CD4-positive, alpha-beta memory T cell (primary cell): ENCODE data around the gene SHROOM3. TPM values are rescaled to one million over a fixed set of nuclear protein-coding genes. Genes with fewer than 3 reads are reported as not detected.

Source experiments
- CTCF ChIA-PET: fragments of 350-600 bp; sonication (Branson Sonifier 250); formaldehyde crosslinking; loops from one replicate; lab custom pipeline; 2021; ENCODE audit warnings: inconsistent platforms; ENCODE audit not compliant: partially characterized antibody; lab: Charles Lee
- POLR2A ChIA-PET: fragments of 350-600 bp; sonication (Branson Sonifier 250); formaldehyde crosslinking; loops from one replicate; lab custom pipeline; 2021; ENCODE audit not compliant: partially characterized antibody; lab: Charles Lee
- DNase-seq, 5 donors: peaks; one replicate each; pipeline versions ENCODE4 v3.0.0 to v3.0.0-alpha.2; 2020 to 2022; ENCODE audit warnings: mixed read lengths in 1 of 5
- H3K27ac ChIP-seq: one replicate; pipeline ENCODE4 v1.7.0; 2013; ENCODE audit warnings: low read depth, low read length
- H3K27me3 ChIP-seq: 2 replicates; pipeline ENCODE4 v1.7.0; 2013; ENCODE audit warnings: mild to moderate bottlenecking, low read length, moderate library complexity; ENCODE audit not compliant: insufficient read depth
- H3K36me3 ChIP-seq: 2 replicates; pipeline ENCODE4 v1.7.0; 2013; ENCODE audit warnings: mild to moderate bottlenecking, low read length, moderate library complexity; ENCODE audit not compliant: insufficient read depth
- H3K4me1 ChIP-seq: 2 replicates; pipeline ENCODE4 v1.7.0; 2013; ENCODE audit warnings: mild to moderate bottlenecking, low read length, moderate library complexity; ENCODE audit not compliant: insufficient read depth
- H3K4me3 ChIP-seq, 2 donors: one replicate each; pipeline ENCODE4 v1.7.0; 2013; ENCODE audit warnings: low read length in 2 of 2, mild to moderate bottlenecking in 1 of 2
- H3K9me3 ChIP-seq, 2 donors: one replicate each; pipeline ENCODE4 v1.7.0; 2013; ENCODE audit warnings: low read length in 2 of 2, control low read depth in 1 of 2; ENCODE audit not compliant: control insufficient read depth in 1 of 2
- H3K27ac Mint-ChIP-seq, 7 donors: one replicate each; pipeline ENCODE4 v1.8.0; 2020 to 2021; ENCODE audit warnings: mixed read lengths in 7 of 7, mild to moderate bottlenecking in 6 of 7, inconsistent platforms in 3 of 7, moderate library complexity in 3 of 7
- H3K27me3 Mint-ChIP-seq, 2 donors: one replicate each; pipeline ENCODE4 v1.8.0; 2020 to 2021; ENCODE audit warnings: mixed read lengths in 2 of 2
- H3K36me3 Mint-ChIP-seq, 2 donors: one replicate each; pipeline ENCODE4 v1.8.0; 2020 to 2021; ENCODE audit warnings: mixed read lengths in 2 of 2, inconsistent platforms in 1 of 2, mild to moderate bottlenecking in 1 of 2
- H3K4me1 Mint-ChIP-seq, 4 donors: one replicate each; pipeline ENCODE4 v1.8.0; 2020 to 2021; ENCODE audit warnings: mixed read lengths in 4 of 4, mild to moderate bottlenecking in 1 of 4
- H3K4me3 Mint-ChIP-seq, 8 donors: one replicate each; pipeline ENCODE4 v1.8.0; 2020 to 2021; ENCODE audit warnings: mixed read lengths in 8 of 8, mild to moderate bottlenecking in 7 of 8, moderate library complexity in 6 of 8, inconsistent platforms in 3 of 8
- H3K9me3 Mint-ChIP-seq, 8 donors: one replicate each; pipeline ENCODE4 v1.8.0; 2020 to 2021; ENCODE audit warnings: mixed read lengths in 8 of 8, mild to moderate bottlenecking in 5 of 8, inconsistent platforms in 3 of 8, moderate library complexity in 1 of 8
- intact Hi-C: fragments of 100-400 bp; cut with micrococcal nuclease; formaldehyde crosslinking; loops from one replicate; pipeline ENCODE4 v1.15.1; 2023
- polyA plus RNA-seq, 2 donors: library from polyadenylated mRNA; unstranded; fragments of 300-500 nt; fragmentation: Illumina TruSeq; gene quantifications; one replicate each; pipeline ENCODE4 v1.2.3, GENCODE V29; 2021
- total RNA-seq, 2 experiments: library from RNA; stranded (reverse); gene quantifications; one replicate each; pipeline ENCODE4 v1.2.3, GENCODE V29; 2021

SHROOM3 gene
- total and polyA plus RNA-seq, 4 experiments from 2014 or later: not detected

- intact Hi-C loops: no loop called here
- no peak for DNase-seq
- no peaks in the 10 kb centered on the region for H3K4me1 Mint-ChIP-seq
- no peak overlapping the region for H3K27ac ChIP-seq
- H3K27me3 Mint-ChIP-seq: peaks cover 4 to 7% of the 10 kb centered on the region in 2 donors
- no peaks in the 10 kb centered on the region for H3K27me3 ChIP-seq
- ChIA-PET CTCF (no interaction called here), POLR2A (no interaction called here)
- no peak overlapping the region for H3K4me3 ChIP-seq
- no peak overlapping the region for H3K27ac Mint-ChIP-seq
- no peaks in the 10 kb centered on the region for H3K36me3 ChIP-seq
- no peaks in the 10 kb centered on the region for H3K36me3 Mint-ChIP-seq
- H3K4me1 ChIP-seq: no peaks in the 10 kb centered on the region
- no peak overlapping the region for H3K4me3 Mint-ChIP-seq
- no peaks in the 10 kb centered on the region for H3K9me3 ChIP-seq
- no peaks in the 10 kb centered on the region for H3K9me3 Mint-ChIP-seq
Observed at GRCh38 chr4:76558396-76559235, 123.6 kb downstream of the SHROOM3 start.

- H3K4me1 Mint-ChIP-seq: no peaks in the 10 kb centered on the region
- no peak for DNase-seq
- H3K27ac Mint-ChIP-seq: no peak overlapping the region
- no peaks in the 10 kb centered on the region for H3K9me3 Mint-ChIP-seq
- H3K9me3 ChIP-seq: no peaks in the 10 kb centered on the region
- ChIA-PET POLR2A (no interaction called here), CTCF (no interaction called here)
- H3K27ac ChIP-seq: no peak overlapping the region
- no peaks in the 10 kb centered on the region for H3K27me3 ChIP-seq
- H3K4me3 ChIP-seq: no peak overlapping the region
- no peaks in the 10 kb centered on the region for H3K36me3 Mint-ChIP-seq
- H3K4me3 Mint-ChIP-seq: no peak overlapping the region
- intact Hi-C loops: no loop called here
- peaks cover 4 to 7% of the 10 kb centered on the region in 2 donors for H3K27me3 Mint-ChIP-seq
- no peaks in the 10 kb centered on the region for H3K36me3 ChIP-seq
- no peaks in the 10 kb centered on the region for H3K4me1 ChIP-seq
Observed at GRCh38 chr4:76559236-76560071, 124.4 kb downstream of the SHROOM3 start.

GRCh38 chr4:76562161-76562560, 127.1 kb downstream of the SHROOM3 start:
- H3K27ac ChIP-seq: no peak overlapping the region
- Mint-ChIP-seq H3K4me3 (no peak overlapping the region), H3K4me1 (no peaks in the 10 kb centered on the region), H3K27me3 (peaks cover 2 to 7% of the 10 kb centered on the region in 2 donors), H3K36me3 (no peaks in the 10 kb centered on the region), H3K9me3 (no peaks in the 10 kb centered on the region), H3K27ac (no peak overlapping the region)
- intact Hi-C loops: no loop called here
- ChIA-PET CTCF (no interaction called here), POLR2A (no interaction called here)
- no peaks in the 10 kb centered on the region for H3K4me1 ChIP-seq
- H3K36me3 ChIP-seq: no peaks in the 10 kb centered on the region
- H3K4me3 ChIP-seq: no peak overlapping the region
- H3K9me3 ChIP-seq: no peaks in the 10 kb centered on the region
- H3K27me3 ChIP-seq: no peaks in the 10 kb centered on the region
- no peak for DNase-seq

- intact Hi-C loops: no loop called here
- Mint-ChIP-seq H3K4me3 (no peak overlapping the region), H3K9me3 (no peaks in the 10 kb centered on the region), H3K27me3 (peaks cover 2 to 6% of the 10 kb centered on the region in 2 donors), H3K4me1 (no peaks in the 10 kb centered on the region), H3K27ac (no peak overlapping the region), H3K36me3 (no peaks in the 10 kb centered on the region)
- H3K36me3 ChIP-seq: no peaks in the 10 kb centered on the region
- no peak for DNase-seq
- no peak overlapping the region for H3K4me3 ChIP-seq
- ChIA-PET POLR2A (no interaction called here), CTCF (no interaction called here)
- no peaks in the 10 kb centered on the region for H3K4me1 ChIP-seq
- H3K9me3 ChIP-seq: no peaks in the 10 kb centered on the region
- no peaks in the 10 kb centered on the region for H3K27me3 ChIP-seq
- no peak overlapping the region for H3K27ac ChIP-seq
Observed at GRCh38 chr4:76562836-76563453, 127.9 kb downstream of the SHROOM3 start.

- peaks cover 3 to 5% of the 10 kb centered on the region in 2 donors for H3K27me3 Mint-ChIP-seq
- DNase-seq: no peak
- H3K27ac Mint-ChIP-seq: no peak overlapping the region
- H3K4me1 ChIP-seq: no peaks in the 10 kb centered on the region
- H3K27ac ChIP-seq: no peak overlapping the region
- peaks cover 0 to 2% (median 0%) of the 10 kb centered on the region in 8 donors for H3K9me3 Mint-ChIP-seq
- no peaks in the 10 kb centered on the region for H3K27me3 ChIP-seq
- no peaks in the 10 kb centered on the region for H3K36me3 ChIP-seq
- intact Hi-C loops: no loop called here
- H3K4me3 Mint-ChIP-seq: no peak overlapping the region
- H3K36me3 Mint-ChIP-seq: no peaks in the 10 kb centered on the region
- POLR2A ChIA-PET: no interaction called here
- H3K4me3 ChIP-seq: no peak overlapping the region
- H3K4me1 Mint-ChIP-seq: no peaks in the 10 kb centered on the region
- H3K9me3 ChIP-seq: no peaks in the 10 kb centered on the region
- CTCF ChIA-PET: no interaction called here
Observed at GRCh38 chr4:76563454-76564122, 128.6 kb downstream of the SHROOM3 start.

- Histone ChIP-seq H3K4me3 (no peak overlapping the region), H3K27me3 (no peaks in the 10 kb centered on the region), H3K27ac (no peak overlapping the region), H3K36me3 (no peaks in the 10 kb centered on the region), H3K4me1 (no peaks in the 10 kb centered on the region), H3K9me3 (no peaks in the 10 kb centered on the region)
- no peak overlapping the region for H3K4me3 Mint-ChIP-seq
- no peaks in the 10 kb centered on the region for H3K36me3 Mint-ChIP-seq
- H3K27me3 Mint-ChIP-seq: peaks cover 3 to 5% of the 10 kb centered on the region in 2 donors
- intact Hi-C loops: no loop called here
- H3K9me3 Mint-ChIP-seq: peaks cover 0 to 2% (median 0%) of the 10 kb centered on the region in 8 donors
- no peak overlapping the region for H3K27ac Mint-ChIP-seq
- ChIA-PET CTCF (no interaction called here), POLR2A (no interaction called here)
- DNase-seq: no peak
- H3K4me1 Mint-ChIP-seq: no peaks in the 10 kb centered on the region
Observed at GRCh38 chr4:76564123-76564915, 129.3 kb downstream of the SHROOM3 start.
